GM12878 (cell line): ENCODE measurements around the gene POU2F1.

Experiments used
- IKZF1 ChIP-seq: fragments of 450-650 bp; conservative IDR thresholded peaks from 2 replicates; pipeline ENCODE4 v1.6.1; 2017; ENCODE audit warnings: antibody characterized with exemption, mild to moderate bottlenecking
- NRF1 ChIP-seq: conservative IDR thresholded peaks from 2 replicates; pipeline ENCODE4 v1.6.1; 2011; ENCODE audit warnings: mild to moderate bottlenecking, low read depth, low read length, improper control_type of control experiment
- SREBF2 ChIP-seq: IDR thresholded peaks from 2 replicates; pipeline ENCODE4 v1.6.1; 2012; ENCODE audit warnings: mild to moderate bottlenecking, low read length
- TBL1XR1 ChIP-seq: IDR thresholded peaks from 2 replicates; pipeline ENCODE4 v1.6.1; 2012; ENCODE audit warnings: low read depth, low read length, improper control_type of control experiment
- ZNF274 ChIP-seq: IDR thresholded peaks from one replicate; pipeline ENCODE4 v1.8.0; 2011; ENCODE audit not compliant: insufficient read length, insufficient read depth
- TF ChIP-seq, protein P1 (sequence below), 3 experiments: IDR thresholded peaks in 2 of 3; conservative IDR thresholded peaks in 1 of 3; 2 replicates each; pipeline ENCODE4 v1.5.1; 2011; ENCODE audit warnings: low read depth in 3 of 3, low read length in 3 of 3, mild to moderate bottlenecking in 3 of 3, control low read depth in 2 of 3, moderate library complexity in 2 of 3, inconsistent platforms in 1 of 3, mixed read lengths in 1 of 3; ENCODE audit not compliant: control insufficient read depth in 2 of 3, insufficient read depth in 1 of 3; ENCODE audit errors: extremely low read depth in 1 of 3

DNA sequence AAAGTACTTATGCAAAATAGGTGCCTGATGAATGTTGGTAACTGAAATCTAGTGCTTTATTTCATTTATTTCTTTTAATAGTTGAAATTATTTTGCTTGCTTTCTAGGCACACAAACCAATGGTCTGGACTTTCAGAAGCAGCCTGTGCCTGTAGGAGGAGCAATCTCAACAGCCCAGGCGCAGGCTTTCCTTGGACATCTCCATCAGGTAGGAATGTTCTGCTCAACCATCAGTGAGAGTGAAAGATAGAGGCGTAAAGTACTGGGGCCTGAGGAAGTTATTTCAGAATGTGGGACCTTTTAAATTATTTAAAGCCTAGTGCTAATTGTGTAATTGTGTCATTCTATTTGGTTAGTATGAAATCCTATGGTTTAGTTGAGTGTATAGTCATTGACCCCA is 144.7 kb downstream of the POU2F1 start:
- TF ChIP-seq ZNF274 (no peak), SREBF2 (no peak), IKZF1 (no peak), TBL1XR1 (no peak), NRF1 (no peak)
- TF ChIP-seq, protein P1, sequence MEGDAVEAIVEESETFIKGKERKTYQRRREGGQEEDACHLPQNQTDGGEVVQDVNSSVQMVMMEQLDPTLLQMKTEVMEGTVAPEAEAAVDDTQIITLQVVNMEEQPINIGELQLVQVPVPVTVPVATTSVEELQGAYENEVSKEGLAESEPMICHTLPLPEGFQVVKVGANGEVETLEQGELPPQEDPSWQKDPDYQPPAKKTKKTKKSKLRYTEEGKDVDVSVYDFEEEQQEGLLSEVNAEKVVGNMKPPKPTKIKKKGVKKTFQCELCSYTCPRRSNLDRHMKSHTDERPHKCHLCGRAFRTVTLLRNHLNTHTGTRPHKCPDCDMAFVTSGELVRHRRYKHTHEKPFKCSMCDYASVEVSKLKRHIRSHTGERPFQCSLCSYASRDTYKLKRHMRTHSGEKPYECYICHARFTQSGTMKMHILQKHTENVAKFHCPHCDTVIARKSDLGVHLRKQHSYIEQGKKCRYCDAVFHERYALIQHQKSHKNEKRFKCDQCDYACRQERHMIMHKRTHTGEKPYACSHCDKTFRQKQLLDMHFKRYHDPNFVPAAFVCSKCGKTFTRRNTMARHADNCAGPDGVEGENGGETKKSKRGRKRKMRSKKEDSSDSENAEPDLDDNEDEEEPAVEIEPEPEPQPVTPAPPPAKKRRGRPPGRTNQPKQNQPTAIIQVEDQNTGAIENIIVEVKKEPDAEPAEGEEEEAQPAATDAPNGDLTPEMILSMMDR (IDR thresholded peaks at IDR 0.05 in 2 of 3, conservative IDR thresholded peaks at IDR 0.05 in 1 of 3; ENCODE audit: control insufficient read depth in 2 of 3, extremely low read depth in 1 of 3, insufficient read depth in 1 of 3, low read depth in 3 of 3, low read length in 3 of 3), result no peak
